Stimulated activated naive CD4-positive, alpha-beta T cell (primary cell): Measurements from ENCODE around the gene TBC1D24.
"Not testable (repeated sequence)": the region's sequence is repeated elsewhere in the genome, so short reads cannot be mapped to it uniquely, and the experiment has no call there.

Source experiments
- DNase-seq, 6 experiments: peaks; one replicate each; lab custom pipeline; 2025; lab: John Stamatoyannopoulos, UW

Gene TBC1D24

DNA sequence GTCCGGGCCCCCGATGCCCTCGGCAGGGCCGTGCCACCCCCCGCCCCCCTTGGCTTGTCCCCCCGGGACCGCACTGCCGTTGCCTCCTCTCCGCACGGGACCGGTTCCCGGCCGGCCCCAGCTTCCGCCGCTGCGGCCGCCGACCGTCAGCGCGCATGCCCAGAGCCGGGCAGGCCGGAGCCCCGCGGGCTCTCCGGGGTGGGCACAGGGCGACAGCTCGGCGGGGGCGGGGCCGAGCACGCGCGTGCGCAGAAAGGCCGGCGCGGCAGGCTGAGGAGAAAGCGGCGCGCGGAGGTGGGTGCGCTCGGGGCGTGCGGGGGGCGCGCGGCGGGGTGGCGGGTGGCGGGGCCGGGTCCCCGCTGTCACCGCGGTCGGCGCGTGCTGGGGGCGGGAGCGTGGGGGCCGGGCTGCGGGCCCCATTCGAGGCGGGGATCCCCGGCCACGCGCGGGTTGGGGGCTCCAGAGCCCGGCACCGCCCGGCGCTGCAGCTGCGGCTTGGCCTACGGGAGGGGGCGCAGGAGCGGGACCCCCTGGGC is at the start of gene TBC1D24:
TSS of gene TBC1D24 (plus strand) at position 251 of the 536 bp plus-strand sequence. CDS start 21,022 bp downstream, outside the sequence.
- peak in 5 of 6 experiments; percentile 58 to 67 (median 63) for DNase-seq

DNA sequence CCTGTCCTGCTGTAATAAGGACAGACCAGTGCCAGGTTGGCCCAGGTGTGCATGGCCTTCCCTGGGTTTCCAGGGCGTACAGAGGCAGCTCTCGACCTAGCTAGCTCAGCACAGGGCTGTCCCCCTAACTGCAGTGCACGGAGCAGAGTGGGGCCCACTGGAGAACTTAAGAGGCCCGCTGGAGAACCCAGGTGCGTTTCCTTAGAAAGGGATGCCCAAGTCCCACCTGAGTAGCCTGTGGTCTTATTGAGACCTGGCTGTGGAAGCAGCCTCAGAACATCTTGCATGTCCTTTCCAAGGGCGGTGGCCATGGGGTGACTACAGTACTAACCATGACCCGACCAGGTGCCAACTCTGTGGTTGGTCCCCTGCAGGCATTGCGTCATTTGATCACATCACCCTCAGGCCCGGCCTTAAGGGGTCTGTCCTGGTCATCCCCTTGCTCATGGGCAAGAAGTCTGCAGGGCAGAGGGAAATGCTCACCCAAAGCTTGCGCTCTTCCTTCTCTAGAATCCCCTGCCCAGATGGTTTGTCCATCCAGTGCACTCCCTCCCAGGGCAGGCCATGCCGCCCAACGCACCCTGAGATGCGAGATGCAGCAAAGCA is 49.0 kb upstream of the TBC1D24 start:
- DNase-seq: no peak

DNA sequence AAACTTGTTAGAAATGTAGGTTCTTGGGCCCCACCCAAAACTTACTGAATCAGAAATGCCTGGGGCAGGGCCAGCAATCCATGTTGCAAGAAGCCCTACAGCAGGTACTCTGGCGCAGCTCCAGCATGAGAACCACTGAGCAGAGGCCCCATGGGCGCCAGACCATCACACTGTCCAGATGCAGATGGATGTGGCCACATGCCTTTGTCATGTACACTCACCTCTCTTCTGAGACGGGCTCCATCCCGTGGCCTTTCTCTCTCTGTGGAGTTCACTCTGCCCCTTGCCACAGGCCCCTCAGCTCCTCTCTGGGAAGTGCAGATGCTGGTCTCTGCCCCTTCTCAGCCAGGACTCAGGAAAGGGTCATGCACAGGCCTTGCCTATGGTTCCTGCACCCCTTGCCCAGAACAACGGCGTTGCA is 48.0 kb upstream of the TBC1D24 start:
- DNase-seq: no peak

DNA sequence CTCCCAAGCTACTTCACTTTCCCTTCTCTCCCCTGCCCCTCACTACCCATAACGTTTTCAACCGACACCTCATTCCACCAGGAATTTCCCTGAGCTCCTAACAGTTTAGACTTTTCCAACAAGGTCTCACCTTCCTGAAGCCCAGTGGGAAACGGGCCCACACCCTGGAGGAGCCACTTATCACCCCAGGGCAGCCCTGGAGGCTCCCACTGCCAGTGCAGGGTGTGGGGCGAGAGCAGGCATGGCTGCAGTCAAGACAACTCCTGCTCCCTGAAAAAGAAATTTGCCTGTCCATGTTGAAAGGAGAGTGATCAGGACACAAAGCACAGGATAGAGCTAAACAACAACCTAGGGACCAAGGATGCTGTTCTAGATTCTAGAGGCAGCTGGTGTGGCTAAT is 47.4 kb upstream of the TBC1D24 start:
- DNase-seq: no peak

- peak in 2 of 6 experiments; percentile 40 to 42 for DNase-seq
These were observed 46.7 kb upstream of the TBC1D24 start for GRCh38 chr16:2428051-2428783.

- DNase-seq: no peak
These were observed 46.2 kb upstream of the TBC1D24 start for GRCh38 chr16:2428784-2429033.

GRCh38 chr16:2429034-2429770 is 45.7 kb upstream of the TBC1D24 start, which contains the start of gene CCNF:
CCNF (plus strand) TSS chr16:2429447; CDS start chr16:2429482, 35 bp downstream.
- DNase-seq: peak; percentile 90 to 97 (median 96)

- peak in 2 of 6 experiments; percentile 26 to 41 for DNase-seq
These were observed 44.9 kb upstream of the TBC1D24 start for GRCh38 chr16:2429771-2430663.

DNA sequence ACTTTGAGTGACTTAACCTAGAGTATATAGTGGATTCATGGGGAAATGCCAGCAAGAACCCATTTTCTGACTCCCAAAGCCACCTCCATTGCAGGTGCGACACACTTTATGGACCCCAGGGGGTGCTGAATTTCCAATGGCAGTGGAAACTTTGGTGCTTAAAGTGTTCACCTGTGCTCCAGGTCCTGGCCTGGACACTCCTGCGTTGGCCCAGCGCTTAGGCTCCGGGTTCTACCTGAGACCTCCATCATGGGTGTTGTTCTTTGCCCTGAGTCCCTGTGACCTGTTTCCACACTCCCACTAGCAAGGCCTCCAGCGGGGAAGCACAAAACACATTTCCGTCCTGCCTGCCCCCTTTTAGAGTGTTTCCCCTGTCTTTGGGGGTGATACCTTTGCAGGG is 42.6 kb upstream of the TBC1D24 start:
- no peak for DNase-seq

- no peak for DNase-seq
These were observed 42.0 kb upstream of the TBC1D24 start for GRCh38 chr16:2432801-2433505.

- not testable (repeated sequence) for DNase-seq
These were observed 39.7 kb upstream of the TBC1D24 start for GRCh38 chr16:2435236-2435635.

DNA sequence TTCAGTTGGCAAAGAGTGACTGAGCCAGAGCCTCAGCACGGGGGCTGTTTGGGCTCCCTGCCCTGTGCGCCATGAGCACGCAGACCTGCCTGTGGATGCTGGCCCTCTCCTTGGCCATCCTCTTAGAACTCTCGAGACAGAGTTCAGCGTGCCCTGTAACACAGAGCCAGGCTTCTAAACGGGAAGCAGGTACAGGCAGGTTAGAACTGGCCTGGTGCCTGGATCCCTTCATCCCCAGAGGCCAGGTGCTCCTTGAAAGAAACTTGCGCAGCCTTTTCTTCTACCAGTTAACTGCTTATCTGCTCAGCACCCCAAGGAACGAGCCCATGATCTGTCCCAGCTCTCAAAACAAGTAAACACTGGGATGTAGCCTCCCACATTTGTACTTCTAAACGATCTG is 38.8 kb upstream of the TBC1D24 start:
- DNase-seq: no peak

DNA sequence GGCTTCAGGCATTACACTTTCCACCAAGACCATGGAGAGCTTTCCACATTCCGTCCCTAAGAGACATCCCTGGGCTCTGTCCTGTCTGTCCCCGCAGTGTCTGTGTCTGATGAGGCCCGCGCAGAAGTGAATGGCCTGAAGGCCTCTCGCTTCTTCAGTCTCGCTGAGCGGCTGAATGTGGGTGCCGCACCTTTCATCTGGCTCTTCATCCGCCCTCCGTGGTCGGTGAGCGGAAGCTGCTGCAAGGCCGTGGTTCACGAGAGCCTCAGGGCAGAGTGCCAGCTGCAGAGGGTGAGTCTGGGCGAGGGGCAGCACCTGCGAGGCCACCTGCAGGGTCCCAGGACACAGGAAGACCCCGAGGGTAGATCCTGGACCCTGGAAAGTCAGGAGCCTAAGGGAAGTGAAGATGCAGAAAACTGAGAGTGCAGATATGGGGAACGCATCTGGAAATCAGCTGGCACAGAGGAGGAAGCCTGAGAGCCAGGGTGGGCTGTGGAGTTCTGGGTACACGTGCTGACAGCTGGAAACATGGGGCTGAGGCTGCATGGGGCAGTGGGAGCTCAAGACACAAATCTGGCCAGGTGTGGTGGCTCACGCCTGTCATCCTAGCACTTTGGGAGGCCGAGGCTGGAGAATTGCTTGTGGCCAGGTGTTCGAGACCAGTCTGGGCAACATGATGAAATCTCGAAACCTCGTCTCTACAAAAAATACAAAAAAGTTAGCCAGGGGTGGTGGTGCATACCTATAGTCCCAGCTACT is 37.7 kb upstream of the TBC1D24 start:
- no peak for DNase-seq

DNA sequence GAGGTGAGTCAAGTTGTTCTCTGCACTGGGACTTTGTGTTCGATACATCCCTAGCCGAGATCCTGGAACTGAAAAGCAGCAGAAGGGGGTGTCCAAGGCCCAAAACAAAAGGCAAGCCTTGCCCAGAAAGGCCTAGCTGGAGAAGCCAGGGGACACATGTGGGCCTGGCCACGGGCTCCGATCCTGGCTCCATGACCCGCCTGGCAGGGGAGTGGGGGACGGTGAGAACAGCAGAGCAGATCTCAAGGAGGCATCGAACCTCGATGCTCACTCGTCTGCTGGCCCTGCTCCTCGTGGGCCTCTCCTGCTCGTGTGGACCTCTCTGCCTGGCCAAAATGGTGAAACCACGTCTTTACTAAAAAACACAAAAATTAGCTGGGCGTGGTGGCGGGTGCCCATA is 36.8 kb upstream of the TBC1D24 start:
- no peak for DNase-seq

GRCh38 chr16:2439598-2439997 is 35.3 kb upstream of the TBC1D24 start:
- DNase-seq: no peak

GRCh38 chr16:2441143-2441804 is 33.7 kb upstream of the TBC1D24 start:
- DNase-seq: not testable (repeated sequence)

DNA sequence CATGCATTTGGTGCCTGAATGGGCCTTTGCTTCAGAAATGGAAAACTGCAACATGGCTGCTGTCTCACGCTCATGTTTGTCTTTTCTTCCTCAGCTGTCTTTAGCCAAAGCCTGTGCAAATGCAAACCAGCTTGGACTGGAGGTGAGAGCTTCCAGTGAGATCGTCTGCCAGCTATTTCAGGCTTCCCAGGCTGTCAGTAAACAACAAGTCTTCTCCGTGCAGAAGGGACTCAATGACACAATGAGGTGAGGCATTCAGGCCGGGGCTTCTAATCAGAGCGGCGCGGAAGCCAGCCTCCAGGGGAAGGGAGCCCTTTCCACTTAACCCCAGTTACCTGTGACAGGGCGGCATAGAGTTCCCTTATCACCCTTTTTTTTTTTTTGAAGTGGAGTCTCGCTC is 31.4 kb upstream of the TBC1D24 start:
- DNase-seq: no peak

DNA sequence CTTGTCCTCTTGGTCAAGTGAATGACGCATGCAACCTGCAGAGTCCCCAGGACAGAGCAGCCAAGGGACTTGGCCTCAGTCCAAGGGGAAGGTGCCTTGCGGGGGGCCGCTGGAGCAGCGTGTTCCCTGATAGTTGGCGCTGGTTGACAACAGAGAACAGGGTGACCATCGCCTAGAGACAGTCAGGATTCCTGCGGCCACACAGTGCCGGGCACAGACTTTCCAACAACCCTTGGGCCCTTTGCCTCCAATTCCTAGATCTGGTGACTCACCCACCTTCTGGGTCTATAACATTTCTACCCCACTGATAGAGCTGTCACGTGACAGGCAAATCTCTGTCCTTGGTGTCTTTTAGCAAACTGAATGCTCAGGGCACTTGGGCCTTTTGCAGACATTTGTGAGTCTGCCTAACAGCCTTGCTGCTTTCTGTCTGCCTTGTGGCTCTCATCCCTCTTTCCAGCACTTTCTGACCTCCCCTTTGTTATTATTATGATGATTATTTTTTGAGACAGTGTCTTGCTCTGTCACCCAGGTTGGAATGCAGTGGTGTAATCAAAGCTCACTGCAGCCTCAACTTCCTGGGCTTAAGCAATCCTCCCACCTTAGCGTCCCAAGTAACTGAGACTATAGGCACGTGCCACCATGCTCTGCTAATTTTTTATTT is 26.9 kb upstream of the TBC1D24 start:
- no peak for DNase-seq

DNA sequence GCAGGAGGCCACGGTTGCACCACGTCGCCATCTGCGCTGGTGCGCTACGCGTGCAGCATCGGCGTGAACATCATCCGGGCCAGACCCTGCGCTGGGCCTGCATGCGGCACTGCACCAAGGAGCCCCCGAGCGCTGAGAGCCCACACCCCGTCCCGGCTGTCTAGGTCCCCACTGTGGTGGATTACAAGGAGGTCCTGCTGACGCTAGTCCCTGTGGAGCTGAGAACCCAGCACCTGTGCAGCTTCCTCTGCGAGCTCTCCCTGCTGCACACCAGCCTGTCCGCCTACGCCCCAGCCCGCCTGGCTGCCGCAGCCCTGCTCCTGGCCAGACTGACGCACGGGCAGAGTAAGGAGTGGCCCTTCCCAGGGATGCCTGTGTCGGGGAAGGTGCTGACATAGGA is 25.8 kb upstream of the TBC1D24 start:
- DNase-seq: no peak
